ENCODE measurements around the gene MRTFA. TPM values are rescaled to one million over a fixed set of nuclear protein-coding genes. Genes with fewer than 3 reads are reported as not detected.
"Not testable (repeated sequence)": the region's sequence is repeated elsewhere in the genome, so short reads cannot be mapped to it uniquely, and the experiment has no call there.

Gene MRTFA
- total RNA-seq, 1 donor from 2014 or later = 99.3 TPM

DNA sequence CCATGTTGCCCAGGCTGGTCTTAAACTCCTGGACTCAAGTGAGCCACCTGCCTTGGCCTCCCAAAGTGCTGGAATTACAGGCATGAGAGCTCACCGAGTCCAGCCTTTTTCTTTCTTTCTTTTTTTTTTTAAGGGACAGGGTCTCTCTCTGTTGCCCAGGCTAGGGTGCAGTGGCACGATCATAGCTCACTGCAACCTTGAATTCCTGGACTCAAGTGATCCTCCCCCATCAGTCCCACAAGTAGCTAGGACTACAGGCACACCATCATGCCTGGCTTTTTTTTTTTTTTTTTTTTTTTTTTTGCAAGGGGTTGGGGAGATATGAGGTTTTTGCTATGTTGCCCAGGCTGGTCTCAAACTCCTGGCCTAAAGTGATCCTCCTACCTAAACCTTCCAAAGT lies 78.5 kb downstream of the MRTFA start:
- intact Hi-C loops (cut with DNase I) = no loop called here
- no peaks in the 10 kb centered on the region for H3K4me1 ChIP-seq
- no peaks in the 10 kb centered on the region for H3K9me3 ChIP-seq
- no peak overlapping the region for H3K4me3 ChIP-seq
- no peak overlapping the region for H3K27ac ChIP-seq
- H3K27me3 ChIP-seq = no peaks in the 10 kb centered on the region
- no peaks in the 10 kb centered on the region for H3K36me3 ChIP-seq
- DNase-seq (ENCODE audit: low spot score in 2 of 2) = no peak
- TF ChIP-seq, protein P1, sequence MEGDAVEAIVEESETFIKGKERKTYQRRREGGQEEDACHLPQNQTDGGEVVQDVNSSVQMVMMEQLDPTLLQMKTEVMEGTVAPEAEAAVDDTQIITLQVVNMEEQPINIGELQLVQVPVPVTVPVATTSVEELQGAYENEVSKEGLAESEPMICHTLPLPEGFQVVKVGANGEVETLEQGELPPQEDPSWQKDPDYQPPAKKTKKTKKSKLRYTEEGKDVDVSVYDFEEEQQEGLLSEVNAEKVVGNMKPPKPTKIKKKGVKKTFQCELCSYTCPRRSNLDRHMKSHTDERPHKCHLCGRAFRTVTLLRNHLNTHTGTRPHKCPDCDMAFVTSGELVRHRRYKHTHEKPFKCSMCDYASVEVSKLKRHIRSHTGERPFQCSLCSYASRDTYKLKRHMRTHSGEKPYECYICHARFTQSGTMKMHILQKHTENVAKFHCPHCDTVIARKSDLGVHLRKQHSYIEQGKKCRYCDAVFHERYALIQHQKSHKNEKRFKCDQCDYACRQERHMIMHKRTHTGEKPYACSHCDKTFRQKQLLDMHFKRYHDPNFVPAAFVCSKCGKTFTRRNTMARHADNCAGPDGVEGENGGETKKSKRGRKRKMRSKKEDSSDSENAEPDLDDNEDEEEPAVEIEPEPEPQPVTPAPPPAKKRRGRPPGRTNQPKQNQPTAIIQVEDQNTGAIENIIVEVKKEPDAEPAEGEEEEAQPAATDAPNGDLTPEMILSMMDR (IDR thresholded peaks at IDR 0.05) = no peak

DNA sequence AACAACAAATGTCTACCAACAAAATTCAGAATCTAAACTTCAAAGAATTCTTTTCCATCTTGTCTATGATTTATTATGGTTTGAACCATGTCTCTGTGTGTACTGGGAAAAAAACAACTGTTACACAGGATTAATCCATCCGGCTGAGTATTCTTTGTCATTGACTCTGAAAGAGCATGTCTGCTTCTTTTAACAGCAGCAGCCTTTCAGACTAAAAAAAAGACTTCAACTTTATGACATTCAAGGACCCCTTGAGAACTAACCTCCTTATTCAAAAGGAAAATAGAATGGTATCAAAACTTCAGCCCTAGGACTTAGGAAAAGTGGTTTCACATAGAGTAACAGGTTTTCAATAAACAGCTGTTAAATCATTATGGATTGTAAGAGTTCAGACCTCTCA lies 79.9 kb downstream of the MRTFA start:
- Histone ChIP-seq H3K36me3 (peaks cover 0 to 6% of the 10 kb centered on the region in 2 donors), H3K4me1 (no peaks in the 10 kb centered on the region), H3K27ac (no peak overlapping the region), H3K4me3 (no peak overlapping the region), H3K27me3 (no peaks in the 10 kb centered on the region), H3K9me3 (no peaks in the 10 kb centered on the region)
- intact Hi-C loops (cut with DNase I) = no loop called here
- TF ChIP-seq, protein P1 (IDR thresholded peaks at IDR 0.05) = no peak
- DNase-seq (ENCODE audit: low spot score in 2 of 2) = no peak

DNA sequence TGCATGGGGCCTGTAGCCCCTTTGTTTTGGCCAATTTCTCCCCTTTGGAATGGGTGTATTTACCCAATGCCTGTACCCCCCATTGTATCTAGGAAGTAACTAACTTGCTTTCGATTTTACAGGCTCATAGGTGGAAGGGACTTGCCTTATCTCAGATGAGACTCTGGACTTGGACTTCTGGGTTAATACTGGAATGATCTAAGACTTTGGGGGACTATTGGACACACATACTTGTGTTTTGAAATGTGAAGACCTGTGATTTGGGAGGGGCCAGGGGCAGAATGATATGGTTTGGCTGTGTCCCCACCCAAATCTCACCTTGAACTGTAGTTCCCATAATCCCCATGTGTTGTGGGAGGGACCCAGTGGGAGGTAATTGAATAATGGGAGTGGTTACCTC lies 82.5 kb downstream of the MRTFA start:
- H3K9me3 ChIP-seq; DNase-seq (ENCODE audit: low spot score in 2 of 2); H3K4me3 ChIP-seq; H3K4me1 ChIP-seq; intact Hi-C loops (cut with DNase I); H3K27ac ChIP-seq; H3K27me3 ChIP-seq: not testable (repeated sequence)
- peaks cover 0 to 12% of the 10 kb centered on the region in 2 donors for H3K36me3 ChIP-seq

DNA sequence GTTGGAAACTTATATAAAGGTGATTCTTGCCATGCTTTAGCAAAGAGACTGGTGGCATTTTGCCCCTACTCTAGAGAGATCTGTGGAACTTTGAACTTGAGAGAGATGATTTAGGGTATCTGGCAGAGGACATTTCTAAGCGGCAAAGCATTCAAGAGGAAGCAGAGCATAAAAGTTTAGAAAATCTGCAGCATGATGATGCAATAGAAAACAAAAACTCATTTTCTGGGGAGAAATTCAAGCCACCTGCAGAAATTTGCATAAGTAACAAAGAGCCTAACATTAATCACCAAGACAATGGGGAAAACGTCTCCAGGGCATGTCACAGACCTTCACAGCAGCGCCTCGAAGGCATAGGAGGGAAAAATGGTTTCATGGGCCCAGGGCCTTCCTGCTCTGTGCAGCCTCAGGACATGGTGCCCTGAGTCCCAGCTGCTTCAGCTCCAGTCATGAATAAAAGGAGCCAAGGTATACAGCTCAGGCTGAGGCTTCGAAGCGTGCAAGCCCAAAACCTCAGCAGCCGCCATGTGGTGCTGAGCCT lies 83.4 kb downstream of the MRTFA start:
- no peaks in the 10 kb centered on the region for H3K4me1 ChIP-seq
- no peak overlapping the region for H3K4me3 ChIP-seq
- peaks cover 0 to 12% of the 10 kb centered on the region in 2 donors for H3K36me3 ChIP-seq
- DNase-seq (ENCODE audit: low spot score in 2 of 2) = no peak
- TF ChIP-seq, protein P1 (IDR thresholded peaks at IDR 0.05) = no peak
- no peaks in the 10 kb centered on the region for H3K9me3 ChIP-seq
- no peak overlapping the region for H3K27ac ChIP-seq
- H3K27me3 ChIP-seq = no peaks in the 10 kb centered on the region
- intact Hi-C loops (cut with DNase I) = no loop called here

DNA sequence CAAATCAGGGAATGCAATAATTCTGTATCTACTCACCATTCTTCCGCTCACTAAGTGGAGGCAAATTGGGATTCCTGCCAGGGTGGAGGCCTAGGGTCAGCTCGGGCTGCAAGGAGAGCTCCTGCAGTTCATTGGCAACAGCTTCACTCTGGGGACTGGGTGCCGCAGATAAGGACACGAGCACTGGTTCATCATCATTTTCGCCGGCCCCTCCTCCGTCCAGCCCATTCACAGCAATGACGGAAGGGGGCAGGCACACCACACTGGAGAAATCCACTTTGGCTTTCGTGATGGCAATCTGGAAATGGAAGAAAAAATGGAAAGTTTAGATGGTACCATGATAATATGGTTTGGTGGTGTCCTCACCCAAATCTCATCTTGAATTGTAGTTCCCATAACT lies 84.4 kb downstream of the MRTFA start:
- no peaks in the 10 kb centered on the region for H3K27me3 ChIP-seq
- H3K36me3 ChIP-seq = peaks cover 0 to 17% of the 10 kb centered on the region in 2 donors
- no peak overlapping the region for H3K27ac ChIP-seq
- intact Hi-C loops (cut with DNase I) = no loop called here
- no peak for DNase-seq (ENCODE audit: low spot score in 2 of 2)
- H3K9me3 ChIP-seq = no peaks in the 10 kb centered on the region
- H3K4me1 ChIP-seq = no peaks in the 10 kb centered on the region
- no peak overlapping the region for H3K4me3 ChIP-seq
- TF ChIP-seq, protein P1 (IDR thresholded peaks at IDR 0.05) = no peak

DNA sequence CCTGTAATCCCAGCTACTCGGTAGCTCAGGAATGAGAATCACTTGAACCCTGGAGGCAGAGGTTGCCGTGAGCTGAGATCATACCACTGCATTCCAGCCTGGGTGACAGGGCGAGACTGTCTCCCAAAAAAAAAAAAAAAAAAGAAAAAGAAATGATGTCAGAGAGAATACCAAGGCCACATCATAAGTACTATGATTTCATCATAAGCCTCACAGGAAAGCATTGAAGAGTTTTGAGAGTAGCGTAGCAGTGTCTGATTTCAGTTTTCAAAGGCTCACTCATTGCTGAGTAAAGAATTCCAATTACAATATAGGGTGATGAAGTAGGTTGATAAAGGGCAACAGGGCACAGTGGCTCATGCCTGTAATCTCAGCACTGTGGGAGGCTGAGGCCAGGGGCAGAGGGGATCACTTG lies 88.8 kb downstream of the MRTFA start:
- Histone ChIP-seq H3K4me3 (no peak overlapping the region), H3K27ac (no peak overlapping the region), H3K36me3 (peaks cover 0 to 17% of the 10 kb centered on the region in 2 donors), H3K9me3 (no peaks in the 10 kb centered on the region), H3K4me1 (peaks cover 0 to 8% of the 10 kb centered on the region in 2 donors), H3K27me3 (no peaks in the 10 kb centered on the region)
- TF ChIP-seq, protein P1 (IDR thresholded peaks at IDR 0.05) = no peak
- no peak for DNase-seq (ENCODE audit: low spot score in 2 of 2)
- intact Hi-C loops (cut with DNase I) = no loop called here

Measured in ascending aorta (tissue), 2 donors.